GM23338 (cell line): ENCODE data around the gene RAMACL. TPM values are rescaled to one million over a fixed set of nuclear protein-coding genes. Genes with fewer than 3 reads are reported as not detected.

ENCODE experiments used
- ATAC-seq: fragments of 200-7000 bp; cut with Tn5 transposase; 3 replicates; pipeline ENCODE4 v1.9.1; 2020
- DNase-seq: peaks from one replicate; pipeline ENCODE4 v3.0.0-alpha.2; 2015; ENCODE audit warnings: low spot score
- H2AFZ ChIP-seq: fragments of 200-600 bp; sonication (generic); 2 replicates; pipeline ENCODE4 v1.8.0; 2016; ENCODE audit warnings: antibody characterized with exemption, mild to moderate bottlenecking, moderate library complexity
- H3F3A ChIP-seq: fragments of 200-600 bp; sonication (generic); replicated peaks from 2 replicates; pipeline ENCODE4 v1.8.0; 2017; ENCODE audit warnings: antibody characterized with exemption, mixed run types, low read depth
- H3K27ac ChIP-seq: fragments of 200-600 bp; sonication (generic); 2 replicates; pipeline ENCODE4 v1.6.1; 2016; ENCODE audit warnings: low read depth
- H3K27me3 ChIP-seq: fragments of 200-600 bp; sonication (generic); 2 replicates; pipeline ENCODE4 v1.8.0; 2016; ENCODE audit warnings: mild to moderate bottlenecking, mixed run types, moderate library complexity; ENCODE audit not compliant: insufficient read depth
- H3K36me3 ChIP-seq: fragments of 200-600 bp; sonication (generic); 2 replicates; pipeline ENCODE4 v1.8.0; 2016; ENCODE audit warnings: mild to moderate bottlenecking; ENCODE audit not compliant: insufficient read depth
- H3K4me1 ChIP-seq: fragments of 200-600 bp; sonication (generic); 2 replicates; pipeline ENCODE4 v1.8.0; 2016; ENCODE audit warnings: mild to moderate bottlenecking, moderate library complexity; ENCODE audit not compliant: insufficient read depth
- H3K4me2 ChIP-seq: fragments of 200-600 bp; sonication (generic); 2 replicates; pipeline ENCODE4 v1.7.1; 2017; ENCODE audit warnings: mixed run types
- H3K4me3 ChIP-seq: fragments of 200-600 bp; sonication (generic); 2 replicates; pipeline ENCODE4 v1.6.1; 2016; ENCODE audit warnings: mixed run types
- H3K79me2 ChIP-seq: fragments of 200-600 bp; sonication (generic); replicated peaks from 2 replicates; pipeline ENCODE4 v1.8.0; 2017; ENCODE audit warnings: mild to moderate bottlenecking; ENCODE audit not compliant: insufficient read depth
- H3K9me2 ChIP-seq: fragments of 200-600 bp; sonication (generic); 2 replicates; pipeline ENCODE4 v1.8.0; 2017; ENCODE audit not compliant: insufficient read depth
- H4K20me1 ChIP-seq: fragments of 200-600 bp; sonication (generic); replicated peaks from 2 replicates; pipeline ENCODE4 v1.8.0; 2017; ENCODE audit warnings: mild to moderate bottlenecking; ENCODE audit not compliant: insufficient read depth
- H3K27ac Mint-ChIP-seq: 2 replicates; pipeline ENCODE4 v1.8.0; 2020; ENCODE audit warnings: inconsistent platforms, mild to moderate bottlenecking, moderate library complexity, mixed read lengths
- H3K27me3 Mint-ChIP-seq: 3 replicates; pipeline ENCODE4 v1.8.0; 2022; ENCODE audit warnings: low read depth, mild to moderate bottlenecking, moderate library complexity, mixed read lengths, inconsistent platforms; ENCODE audit not compliant: insufficient read depth, poor library complexity
- H3K36me3 Mint-ChIP-seq: 3 replicates; pipeline ENCODE4 v1.8.0; 2021; ENCODE audit warnings: low read depth, mild to moderate bottlenecking, inconsistent platforms, moderate library complexity, mixed read lengths
- H3K4me1 Mint-ChIP-seq: 3 replicates; pipeline ENCODE4 v1.8.0; 2020; ENCODE audit warnings: mild to moderate bottlenecking, inconsistent platforms, mixed read lengths
- H3K4me3 Mint-ChIP-seq: 3 replicates; pipeline ENCODE4 v1.8.0; 2021; ENCODE audit warnings: moderate library complexity, mild to moderate bottlenecking, inconsistent platforms, mixed read lengths
- H3K9me3 Mint-ChIP-seq: 3 replicates; pipeline ENCODE4 v1.8.0; 2020; ENCODE audit warnings: moderate library complexity, mild to moderate bottlenecking, inconsistent platforms, mixed read lengths
- EZH2phosphoT487 ChIP-seq: fragments of 200-600 bp; sonication (generic); IDR thresholded peaks from one replicate; pipeline ENCODE4 v1.8.1; 2018; ENCODE audit warnings: antibody characterized with exemption; ENCODE audit not compliant: unreplicated experiment
- REST ChIP-seq: IDR thresholded peaks from one replicate; pipeline ENCODE4 v1.6.1; 2018; ENCODE audit warnings: antibody characterized with exemption; ENCODE audit not compliant: unreplicated experiment
- ZNF331 ChIP-seq: fragments of 250-450 bp; sonication (Bioruptor Pico); IDR thresholded peaks from 2 replicates; pipeline ENCODE4 v1.5.0; 2020; ENCODE audit warnings: low read depth, mild to moderate bottlenecking, moderate library complexity
- polyA plus RNA-seq: library from polyadenylated mRNA; unstranded; fragments of >200 nt; fragmentation: Nextera tagmentation; extraction: Ambion mirVana; gene quantifications from 2 replicates; pipeline ENCODE4 v1.2.1, GENCODE V29; 2016
- total RNA-seq: library from RNA; depleted of rRNA; stranded (reverse); fragments of >200 nt; shearing (Covaris generic); gene quantifications from 2 replicates; pipeline ENCODE4 v1.2.3, GENCODE V29; 2014
- TF ChIP-seq, protein P1 (sequence below): fragments of 250-450 bp; sonication (Bioruptor Pico); IDR thresholded peaks from 2 replicates; pipeline ENCODE4 v1.5.0; 2020; ENCODE audit warnings: mild to moderate bottlenecking, moderate library complexity

RAMACL gene
- total and polyA plus RNA-seq, 2 experiments from 2014 or later, result 0.61 to 4.0 TPM

- Mint-ChIP-seq H3K27ac (peak overlapping the region; percentile 68; the same call in 1 of the 2 replicates), H3K4me1 (peaks cover 6% of the 10 kb centered on the region), H3K9me3 (no peaks in the 10 kb centered on the region), H3K27me3 (peaks cover 6% of the 10 kb centered on the region), H3K36me3 (peaks cover 40% of the 10 kb centered on the region), H3K4me3 (no peak overlapping the region)
- no peak for ATAC-seq
- Histone ChIP-seq H3K27ac (no peak overlapping the region), H3K4me2 (no peak overlapping the region), H4K20me1 (peaks cover 5% of the 10 kb centered on the region; the same call in 1 of the 2 replicates), H3K79me2 (no peaks in the 10 kb centered on the region), H2AFZ (no peak overlapping the region), H3K9me2 (no peaks in the 10 kb centered on the region), H3K27me3 (no peaks in the 10 kb centered on the region), H3K4me1 (peaks cover 7% of the 10 kb centered on the region; the same call in 1 of the 2 replicates), H3K36me3 (peaks cover 11% of the 10 kb centered on the region; the same call in 1 of the 2 replicates), H3K4me3 (no peak overlapping the region), H3F3A (no peaks in the 10 kb centered on the region)
- TF ChIP-seq ZNF331 (CRISPR knock-in tag), result no peak
- DNase-seq, result no peak
Observed at GRCh38 chr6:166534658-166535406, 51.6 kb downstream of the RAMACL start.

GRCh38 chr6:166533205-166533824 lies 53.2 kb downstream of the RAMACL start:
- no peak overlapping the region for H3K4me3 ChIP-seq
- no peaks in the 10 kb centered on the region for H3K9me2 ChIP-seq
- no peaks in the 10 kb centered on the region for H3K4me1 ChIP-seq
- Mint-ChIP-seq H3K4me1 (no peaks in the 10 kb centered on the region), H3K4me3 (no peak overlapping the region), H3K27ac (no peak overlapping the region), H3K36me3 (peaks cover 51% of the 10 kb centered on the region), H3K27me3 (peaks cover 2% of the 10 kb centered on the region), H3K9me3 (no peaks in the 10 kb centered on the region)
- H4K20me1 ChIP-seq, result peaks cover 5% of the 10 kb centered on the region; the same call in 1 of the 2 replicates
- no peaks in the 10 kb centered on the region for H3K27me3 ChIP-seq
- DNase-seq (no peak), ATAC-seq (no peak)
- H3K4me2 ChIP-seq, result no peak overlapping the region
- no peaks in the 10 kb centered on the region for H3K79me2 ChIP-seq
- H3K36me3 ChIP-seq, result peaks cover 11% of the 10 kb centered on the region; the same call in 1 of the 2 replicates
- H2AFZ ChIP-seq, result no peak overlapping the region
- no peak overlapping the region for H3K27ac ChIP-seq
- H3F3A ChIP-seq, result no peaks in the 10 kb centered on the region
- TF ChIP-seq REST (no peak), ZNF331 (CRISPR knock-in tag) (no peak), EZH2phosphoT487 (no peak)
- TF ChIP-seq, protein P1, sequence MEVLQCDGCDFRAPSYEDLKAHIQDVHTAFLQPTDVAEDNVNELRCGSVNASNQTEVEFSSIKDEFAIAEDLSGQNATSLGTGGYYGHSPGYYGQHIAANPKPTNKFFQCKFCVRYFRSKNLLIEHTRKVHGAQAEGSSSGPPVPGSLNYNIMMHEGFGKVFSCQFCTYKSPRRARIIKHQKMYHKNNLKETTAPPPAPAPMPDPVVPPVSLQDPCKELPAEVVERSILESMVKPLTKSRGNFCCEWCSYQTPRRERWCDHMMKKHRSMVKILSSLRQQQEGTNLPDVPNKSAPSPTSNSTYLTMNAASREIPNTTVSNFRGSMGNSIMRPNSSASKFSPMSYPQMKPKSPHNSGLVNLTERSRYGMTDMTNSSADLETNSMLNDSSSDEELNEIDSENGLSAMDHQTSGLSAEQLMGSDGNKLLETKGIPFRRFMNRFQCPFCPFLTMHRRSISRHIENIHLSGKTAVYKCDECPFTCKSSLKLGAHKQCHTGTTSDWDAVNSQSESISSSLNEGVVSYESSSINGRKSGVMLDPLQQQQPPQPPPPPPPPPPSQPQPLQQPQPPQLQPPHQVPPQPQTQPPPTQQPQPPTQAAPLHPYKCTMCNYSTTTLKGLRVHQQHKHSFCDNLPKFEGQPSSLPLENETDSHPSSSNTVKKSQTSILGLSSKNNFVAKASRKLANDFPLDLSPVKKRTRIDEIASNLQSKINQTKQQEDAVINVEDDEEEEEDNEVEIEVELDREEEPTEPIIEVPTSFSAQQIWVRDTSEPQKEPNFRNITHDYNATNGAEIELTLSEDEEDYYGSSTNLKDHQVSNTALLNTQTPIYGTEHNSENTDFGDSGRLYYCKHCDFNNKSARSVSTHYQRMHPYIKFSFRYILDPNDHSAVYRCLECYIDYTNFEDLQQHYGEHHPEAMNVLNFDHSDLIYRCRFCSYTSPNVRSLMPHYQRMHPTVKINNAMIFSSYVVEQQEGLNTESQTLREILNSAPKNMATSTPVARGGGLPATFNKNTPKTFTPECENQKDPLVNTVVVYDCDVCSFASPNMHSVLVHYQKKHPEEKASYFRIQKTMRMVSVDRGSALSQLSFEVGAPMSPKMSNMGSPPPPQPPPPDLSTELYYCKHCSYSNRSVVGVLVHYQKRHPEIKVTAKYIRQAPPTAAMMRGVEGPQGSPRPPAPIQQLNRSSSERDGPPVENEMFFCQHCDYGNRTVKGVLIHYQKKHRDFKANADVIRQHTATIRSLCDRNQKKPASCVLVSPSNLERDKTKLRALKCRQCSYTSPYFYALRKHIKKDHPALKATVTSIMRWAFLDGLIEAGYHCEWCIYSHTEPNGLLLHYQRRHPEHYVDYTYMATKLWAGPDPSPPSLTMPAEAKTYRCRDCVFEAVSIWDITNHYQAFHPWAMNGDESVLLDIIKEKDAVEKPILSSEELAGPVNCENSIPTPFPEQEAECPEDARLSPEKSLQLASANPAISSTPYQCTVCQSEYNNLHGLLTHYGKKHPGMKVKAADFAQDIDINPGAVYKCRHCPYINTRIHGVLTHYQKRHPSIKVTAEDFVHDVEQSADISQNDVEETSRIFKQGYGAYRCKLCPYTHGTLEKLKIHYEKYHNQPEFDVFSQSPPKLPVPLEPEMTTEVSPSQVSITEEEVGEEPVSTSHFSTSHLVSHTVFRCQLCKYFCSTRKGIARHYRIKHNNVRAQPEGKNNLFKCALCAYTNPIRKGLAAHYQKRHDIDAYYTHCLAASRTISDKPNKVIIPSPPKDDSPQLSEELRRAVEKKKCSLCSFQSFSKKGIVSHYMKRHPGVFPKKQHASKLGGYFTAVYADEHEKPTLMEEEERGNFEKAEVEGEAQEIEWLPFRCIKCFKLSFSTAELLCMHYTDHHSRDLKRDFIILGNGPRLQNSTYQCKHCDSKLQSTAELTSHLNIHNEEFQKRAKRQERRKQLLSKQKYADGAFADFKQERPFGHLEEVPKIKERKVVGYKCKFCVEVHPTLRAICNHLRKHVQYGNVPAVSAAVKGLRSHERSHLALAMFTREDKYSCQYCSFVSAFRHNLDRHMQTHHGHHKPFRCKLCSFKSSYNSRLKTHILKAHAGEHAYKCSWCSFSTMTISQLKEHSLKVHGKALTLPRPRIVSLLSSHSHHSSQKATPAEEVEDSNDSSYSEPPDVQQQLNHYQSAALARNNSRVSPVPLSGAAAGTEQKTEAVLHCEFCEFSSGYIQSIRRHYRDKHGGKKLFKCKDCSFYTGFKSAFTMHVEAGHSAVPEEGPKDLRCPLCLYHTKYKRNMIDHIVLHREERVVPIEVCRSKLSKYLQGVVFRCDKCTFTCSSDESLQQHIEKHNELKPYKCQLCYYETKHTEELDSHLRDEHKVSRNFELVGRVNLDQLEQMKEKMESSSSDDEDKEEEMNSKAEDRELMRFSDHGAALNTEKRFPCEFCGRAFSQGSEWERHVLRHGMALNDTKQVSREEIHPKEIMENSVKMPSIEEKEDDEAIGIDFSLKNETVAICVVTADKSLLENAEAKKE (CRISPR knock-in tag), result no peak
